ENCODE data around the gene KRAS.

Gene KRAS

DNA sequence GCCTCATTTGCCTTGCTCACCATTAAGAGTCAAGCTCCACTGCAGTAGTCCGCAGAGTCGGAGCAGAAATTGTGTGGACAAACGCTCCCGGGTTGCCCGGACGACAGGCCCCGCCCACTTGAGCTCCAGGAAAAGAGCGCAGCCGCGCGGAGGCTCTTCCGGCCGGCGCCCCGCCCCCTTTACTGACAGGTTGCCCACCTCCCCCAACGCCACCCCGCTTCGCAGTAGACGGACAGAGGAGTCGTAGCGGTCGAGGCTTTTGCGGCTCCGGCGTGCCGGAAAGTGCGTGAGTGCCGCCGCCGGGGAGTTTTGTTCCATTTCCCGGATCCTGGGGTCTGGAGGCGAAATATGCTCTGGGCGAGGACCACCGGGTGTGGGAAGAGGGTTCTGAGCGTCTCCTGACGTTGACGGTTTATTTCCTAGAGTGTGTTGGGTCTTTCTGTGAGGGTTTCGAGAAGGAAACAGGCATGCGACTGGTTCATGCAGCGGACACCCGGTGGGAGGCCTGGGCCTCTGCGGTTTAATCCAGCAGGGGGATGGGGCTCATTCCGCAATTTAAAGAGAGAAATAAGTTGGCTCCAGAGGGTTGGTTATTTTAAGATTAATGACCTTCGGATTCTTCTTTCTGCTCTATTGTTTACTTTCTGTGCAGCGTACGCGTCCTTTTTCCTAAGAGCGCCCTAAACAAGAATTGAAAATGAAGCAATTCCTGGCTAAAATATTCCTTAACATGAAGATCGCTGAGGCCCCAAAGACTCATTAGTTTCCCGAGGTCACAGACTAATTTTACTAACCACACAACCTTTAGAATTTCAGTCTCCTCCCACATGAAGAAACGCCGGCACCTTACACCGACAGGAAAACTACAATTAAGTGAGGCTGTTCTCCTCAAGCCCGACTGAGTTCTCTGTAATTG lies 55.4 kb downstream of the KRAS start, which contains the start of the genes DNAI7 and ETFRF1:
TSS of gene DNAI7 (minus strand) at position 105 of the 916 bp plus-strand sequence. CDS start at position 23, 82 bp downstream.
TSS of gene ETFRF1 (plus strand) at position 182 of the 916 bp plus-strand sequence. CDS start 8,720 bp downstream, outside the sequence.
- peak; percentile 90 to 96 (median 90) for DNase-seq (ENCODE audit: low read depth in 3 of 3)

DNA sequence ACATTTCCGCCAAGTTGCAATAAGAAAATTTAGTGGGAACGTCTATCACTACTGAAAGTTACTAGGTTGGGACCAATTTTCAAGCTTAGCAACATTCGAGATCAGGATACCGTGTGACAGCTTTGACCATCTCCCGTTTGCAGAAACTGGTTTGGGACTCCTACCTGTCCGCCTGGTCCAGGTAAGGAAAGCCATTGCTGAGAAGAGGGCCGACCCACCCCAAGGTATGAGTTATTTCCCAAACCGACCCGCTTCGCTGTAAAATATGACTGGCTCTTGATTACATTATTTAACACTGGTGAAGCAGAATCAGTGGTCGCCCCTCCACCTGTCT lies 56.0 kb downstream of the KRAS start:
- DNase-seq (ENCODE audit: low read depth in 3 of 3) = no peak

DNA sequence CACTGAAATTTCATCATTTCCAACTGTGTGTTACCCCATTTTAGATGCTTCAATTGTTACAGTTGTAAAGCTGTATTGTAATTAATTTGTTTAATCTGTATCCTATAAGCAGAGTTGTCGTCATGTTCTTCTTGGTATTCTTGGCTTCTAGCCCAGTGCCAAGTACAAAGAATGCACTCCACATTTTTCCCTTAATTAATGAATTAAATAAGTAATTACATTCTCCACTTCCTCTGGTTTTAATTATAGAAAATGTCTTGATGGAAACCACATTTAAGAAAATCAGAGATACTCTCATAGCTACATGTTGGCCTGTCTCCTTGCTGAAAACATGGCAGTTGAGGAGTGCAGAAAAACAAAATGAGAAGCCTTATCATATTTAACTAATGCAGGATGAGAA lies 56.5 kb downstream of the KRAS start:
- no peak for DNase-seq (ENCODE audit: low read depth in 3 of 3)

DNA sequence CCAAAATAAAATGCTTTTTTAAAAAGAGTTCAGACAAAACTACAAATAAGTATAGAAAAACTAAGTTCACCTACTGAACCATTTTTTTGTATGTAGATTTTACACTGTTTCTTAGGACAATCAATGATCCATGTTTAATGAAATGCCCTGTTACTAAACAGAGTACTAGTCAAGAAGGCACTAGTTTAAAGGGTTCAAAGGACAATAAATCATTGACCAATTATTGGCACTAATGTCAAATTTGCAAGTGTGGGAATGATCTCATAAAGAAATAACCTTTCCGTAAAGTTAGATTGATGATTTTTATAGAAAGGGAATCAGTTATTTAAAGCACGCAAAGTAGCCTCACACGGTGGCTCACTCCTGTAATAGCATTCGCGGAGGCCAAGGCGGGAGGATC lies 59.9 kb downstream of the KRAS start:
- no peak for DNase-seq (ENCODE audit: low read depth in 3 of 3)

DNA sequence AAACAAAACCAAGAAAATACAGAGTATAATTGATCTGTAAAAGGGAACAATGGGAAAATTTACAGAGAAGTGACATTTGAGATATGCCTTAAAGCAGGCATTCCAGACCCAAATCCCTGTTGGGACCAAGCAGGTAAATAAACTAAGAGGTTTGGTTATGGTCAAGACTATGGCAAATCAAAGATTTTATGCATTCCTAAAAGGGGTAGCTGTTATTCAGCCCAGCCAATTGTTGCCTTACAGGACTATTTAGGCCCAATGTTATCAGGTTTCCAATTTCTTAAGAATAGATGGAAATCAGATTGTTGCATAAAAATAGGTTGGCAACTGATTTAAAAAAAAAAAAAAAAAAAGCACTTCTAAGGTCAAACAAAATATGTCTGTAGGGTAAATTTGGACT lies 61.1 kb downstream of the KRAS start:
- no peak for DNase-seq (ENCODE audit: low read depth in 3 of 3)

DNA sequence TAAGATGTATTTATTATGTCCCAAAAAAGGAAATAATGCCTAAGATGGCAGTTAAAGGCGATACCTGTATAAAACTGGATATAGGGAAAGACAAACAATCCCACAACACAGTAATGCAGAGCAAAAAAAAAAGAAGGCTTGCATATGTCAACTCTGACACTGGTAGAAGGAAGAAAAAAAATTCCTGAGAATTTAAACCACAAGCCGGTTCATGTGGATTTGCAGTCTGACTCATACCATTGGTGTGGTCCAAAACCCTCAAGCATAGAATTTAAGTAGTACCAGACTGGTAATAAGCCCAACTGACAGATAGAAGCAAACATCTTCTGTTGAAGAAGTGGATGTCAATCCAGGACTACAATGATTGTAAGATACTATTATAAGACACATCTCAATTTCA lies 62.9 kb downstream of the KRAS start:
- DNase-seq (ENCODE audit: low read depth in 3 of 3) = no peak

DNA sequence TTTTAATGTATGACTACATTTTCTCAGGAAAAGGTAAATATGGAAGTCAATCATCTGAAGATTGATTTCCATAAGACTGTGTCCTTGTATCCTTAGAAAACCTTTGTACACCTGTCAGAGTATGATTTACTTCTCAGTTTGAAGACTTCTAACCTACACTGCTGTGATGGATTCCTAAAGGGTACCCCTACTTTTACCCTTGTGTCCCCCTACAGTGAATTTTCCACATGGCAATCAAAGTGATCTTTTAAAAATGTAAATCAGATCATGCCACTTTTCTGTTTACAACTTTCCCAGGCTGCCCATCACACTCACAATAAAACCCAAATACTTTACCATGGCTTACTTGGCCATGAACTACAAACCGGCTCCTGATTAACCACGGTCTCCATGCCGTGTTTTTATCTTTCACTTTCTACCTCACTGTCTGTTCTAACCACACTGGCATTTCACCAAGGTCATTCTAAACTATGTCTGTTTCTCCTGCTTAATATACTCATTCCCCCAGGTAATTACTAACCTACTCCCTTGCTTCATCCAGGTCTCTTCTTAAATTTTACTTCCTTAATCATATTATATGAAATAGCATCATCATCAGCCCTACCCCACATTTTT lies 63.8 kb downstream of the KRAS start:
- DNase-seq (ENCODE audit: low read depth in 3 of 3) = no peak

DNA sequence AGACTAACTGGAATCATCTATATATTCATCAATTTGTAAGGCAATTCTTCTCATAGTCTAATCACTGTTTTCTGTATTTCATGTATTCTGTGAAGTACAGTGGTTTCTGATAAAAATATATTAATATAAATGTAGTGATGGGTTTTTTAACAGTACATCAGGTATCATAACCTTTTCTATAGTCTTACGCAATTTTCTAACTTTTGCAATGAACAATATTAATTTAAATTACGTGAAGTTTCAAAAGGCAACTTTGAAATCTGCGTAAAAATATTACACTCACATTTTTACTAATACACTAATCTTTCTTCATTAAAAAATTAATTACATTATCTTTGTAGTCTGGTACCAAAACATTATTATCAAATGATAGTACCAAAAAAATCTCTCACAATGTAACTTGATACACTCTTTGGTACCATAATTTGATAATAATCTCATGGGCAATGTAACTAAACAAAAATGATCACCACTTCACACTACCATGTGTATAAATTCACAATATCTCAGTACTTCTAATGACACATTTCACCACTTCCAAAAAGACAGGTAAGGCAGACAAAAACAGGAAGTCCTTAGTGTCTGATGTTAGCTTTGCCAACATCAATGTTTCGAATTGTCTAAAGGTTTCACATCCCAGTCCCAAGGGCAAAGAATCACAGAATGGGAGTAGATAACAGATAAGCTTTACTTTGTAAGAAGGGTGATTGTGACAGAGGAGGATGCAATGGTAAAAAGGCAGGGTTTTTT lies 64.5 kb downstream of the KRAS start:
- no peak for DNase-seq (ENCODE audit: low read depth in 3 of 3)

DNA sequence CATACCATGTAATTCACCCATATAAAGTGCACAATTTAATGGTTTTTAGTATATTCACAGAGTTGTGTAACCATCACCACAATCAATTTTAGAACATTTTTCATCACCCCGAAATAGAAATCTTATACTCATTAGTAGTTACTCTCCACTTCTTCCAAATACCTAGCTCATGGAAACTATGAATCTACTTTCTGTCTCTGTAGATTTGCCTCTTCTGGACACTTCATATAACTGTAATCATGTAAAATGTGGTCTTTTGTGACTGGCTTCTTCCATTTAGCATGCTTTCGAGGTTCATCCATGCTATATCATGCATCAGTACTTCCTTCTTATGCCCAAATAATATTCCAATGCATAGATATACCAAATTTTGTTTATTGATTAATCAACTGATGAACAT lies 66.6 kb downstream of the KRAS start:
- DNase-seq (ENCODE audit: low read depth in 3 of 3) = no peak

DNA sequence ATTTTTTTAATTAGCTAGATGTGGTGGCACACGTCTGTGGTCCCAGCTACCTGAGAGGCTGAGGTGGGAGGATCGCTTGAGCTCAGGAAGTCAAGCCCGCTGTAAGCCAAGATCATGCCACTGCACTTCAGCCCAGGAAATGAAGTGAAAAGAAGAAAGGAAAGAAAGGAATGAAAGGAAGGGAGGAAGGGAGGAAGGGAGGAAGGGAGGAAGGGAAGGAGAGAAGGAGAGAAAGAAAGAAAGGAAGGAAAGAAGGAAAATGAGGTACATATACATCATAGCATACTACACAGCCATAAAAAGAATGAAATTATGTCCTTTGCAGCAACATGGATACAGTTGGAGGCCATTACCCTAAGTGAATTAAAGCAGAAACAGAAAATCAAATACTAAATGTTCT lies 68.0 kb downstream of the KRAS start:
- no peak for DNase-seq (ENCODE audit: low read depth in 3 of 3)

DNA sequence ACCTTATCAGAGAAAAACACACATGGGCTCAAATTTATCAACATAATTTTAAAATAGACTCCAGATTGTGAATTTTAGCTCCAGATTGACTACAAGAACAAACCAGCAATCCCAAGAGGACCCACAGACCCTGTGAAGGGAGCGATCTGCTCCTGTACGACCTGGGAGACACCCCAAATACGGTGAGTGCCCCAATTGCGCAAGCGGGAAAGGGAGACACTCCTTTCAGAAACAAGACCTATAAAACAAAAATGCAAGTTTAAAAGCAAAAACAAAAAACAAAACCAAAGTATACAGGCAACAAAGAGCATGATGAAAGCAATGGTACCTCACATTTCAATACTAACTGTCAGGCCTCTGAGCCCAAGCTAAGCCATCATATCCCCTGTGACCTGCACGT lies 87.9 kb downstream of the KRAS start:
- DNase-seq (ENCODE audit: low read depth in 3 of 3) = no peak

DNA sequence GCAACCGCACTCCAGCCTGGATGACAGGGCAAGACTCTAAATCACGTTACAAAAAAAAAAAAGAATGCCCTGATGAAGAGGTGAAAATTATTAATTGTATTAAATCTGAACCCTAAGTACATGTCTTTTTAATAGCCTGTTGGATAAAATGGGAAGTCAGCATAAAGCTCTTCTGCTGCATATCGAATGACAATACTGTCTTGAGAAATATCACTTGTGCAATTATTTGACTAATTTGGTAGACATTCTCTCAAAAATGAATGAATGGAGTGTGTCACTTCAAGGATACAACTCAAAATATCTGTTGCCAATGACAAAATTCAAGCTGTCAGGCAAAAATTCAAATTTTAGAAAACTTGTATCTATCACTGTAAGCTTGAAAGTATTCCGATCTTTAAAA lies 94.7 kb downstream of the KRAS start:
- DNase-seq (ENCODE audit: low read depth in 3 of 3) = no peak

DNA sequence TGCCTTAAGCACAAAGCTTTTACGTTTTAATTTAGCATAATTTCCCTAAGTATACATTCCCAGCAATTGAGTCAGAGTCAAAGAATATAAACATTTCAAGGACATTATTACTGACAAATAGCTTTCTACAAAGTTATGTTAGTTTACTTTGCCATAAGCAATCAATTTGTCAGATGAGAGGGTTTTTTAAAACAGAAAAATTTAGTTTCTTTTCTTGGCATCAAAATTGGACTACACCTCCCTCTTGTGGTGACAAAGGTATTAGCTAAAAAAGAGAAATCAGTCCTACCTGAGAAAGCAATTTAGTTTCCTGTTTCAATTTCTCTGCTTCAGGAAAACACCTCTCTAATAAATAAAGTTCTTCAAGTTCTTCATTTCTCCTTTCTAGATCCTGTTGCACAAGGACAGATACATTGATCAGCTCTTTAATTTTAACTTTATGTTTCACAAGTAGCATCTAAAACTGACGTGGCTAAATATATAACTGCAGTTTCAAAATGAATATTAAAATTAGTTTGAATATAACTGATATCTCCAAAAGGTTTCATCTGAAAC lies 95.6 kb downstream of the KRAS start:
- no peak for DNase-seq (ENCODE audit: low read depth in 3 of 3)
